Keratinocyte (primary cell): ENCODE results near the gene DDX20. TPM values are rescaled to one million over a fixed set of nuclear protein-coding genes. Genes with fewer than 3 reads are reported as not detected.

Experiments used
- DNase-seq: peaks from one replicate; pipeline ENCODE4 v3.0.0-alpha.2; 2011; ENCODE audit warnings: low read depth, missing footprints, low spot score
- FAIRE-seq: peaks from 2 replicates; lab custom pipeline; 2011; peaks lifted over from hg19 to GRCh38; lab: Jason Lieb, UNC
- H2AFZ ChIP-seq: 2 replicates; pipeline ENCODE4 v1.6.0; 2012; ENCODE audit warnings: low read length, control low read depth, inconsistent platforms; ENCODE audit not compliant: control insufficient read depth
- H3K27ac ChIP-seq: 2 replicates; pipeline ENCODE4 v1.5.1; 2011; ENCODE audit warnings: low read length; ENCODE audit not compliant: control insufficient read depth, insufficient read depth
- H3K27me3 ChIP-seq: 3 replicates; pipeline ENCODE4 v1.6.0; 2011; ENCODE audit warnings: low read length; ENCODE audit not compliant: control insufficient read depth, insufficient read depth; ENCODE audit errors: extremely low read depth
- H3K36me3 ChIP-seq, 2 experiments: 2 replicates in 1 of 2; 3 replicates in 1 of 2; pipeline ENCODE4 v1.5.1; 2011; ENCODE audit warnings: low read length in 2 of 2, mild to moderate bottlenecking in 1 of 2; ENCODE audit not compliant: control insufficient read depth in 2 of 2, insufficient read depth in 2 of 2; ENCODE audit errors: extremely low read depth in 1 of 2
- H3K4me1 ChIP-seq: 3 replicates; pipeline ENCODE4 v1.5.1; 2011; ENCODE audit warnings: low read length; ENCODE audit not compliant: control insufficient read depth, insufficient read depth; ENCODE audit errors: extremely low read depth
- H3K4me2 ChIP-seq: 3 replicates; pipeline ENCODE4 v1.6.0; 2011; ENCODE audit warnings: low read depth, low read length; ENCODE audit not compliant: control insufficient read depth, insufficient read depth; ENCODE audit errors: extremely low read depth
- H3K4me3 ChIP-seq, 3 experiments: fragments of 200-600 bp in 1 of 3; sonication (generic) in 1 of 3; 2 replicates in 2 of 3; 3 replicates in 1 of 3; pipeline ENCODE4 v1.5.1; 2011 to 2016; ENCODE audit warnings: low read length in 3 of 3, mild to moderate bottlenecking in 3 of 3, control low read depth in 2 of 3, inconsistent platforms in 1 of 3, low read depth in 1 of 3, mixed read lengths in 1 of 3, mixed run types in 1 of 3, moderate library complexity in 1 of 3; ENCODE audit not compliant: control insufficient read depth in 2 of 3, insufficient read depth in 2 of 3; ENCODE audit errors: extremely low read depth in 1 of 3
- H3K79me2 ChIP-seq: 2 replicates; pipeline ENCODE4 v1.6.0; 2012; ENCODE audit warnings: low read length; ENCODE audit not compliant: control insufficient read depth, insufficient read depth
- H3K9ac ChIP-seq: 3 replicates; pipeline ENCODE4 v1.6.0; 2011; ENCODE audit warnings: low read length; ENCODE audit not compliant: control insufficient read depth, insufficient read depth; ENCODE audit errors: extremely low read depth
- H3K9me1 ChIP-seq: 3 replicates; pipeline ENCODE4 v1.6.0; 2011; ENCODE audit warnings: low read length; ENCODE audit not compliant: control insufficient read depth, insufficient read depth; ENCODE audit errors: extremely low read depth
- H3K9me3 ChIP-seq: 2 replicates; pipeline ENCODE4 v1.5.1; 2012; ENCODE audit warnings: low read depth, low read length; ENCODE audit not compliant: control insufficient read depth
- H4K20me1 ChIP-seq: 3 replicates; pipeline ENCODE4 v1.6.0; 2011; ENCODE audit warnings: low read length; ENCODE audit not compliant: control insufficient read depth, insufficient read depth; ENCODE audit errors: extremely low read depth
- CTCF ChIP-seq, 3 experiments: IDR thresholded peaks in 1 of 3; conservative IDR thresholded peaks in 1 of 3; optimal IDR thresholded peaks in 1 of 3; 2 replicates in 2 of 3; 3 replicates in 1 of 3; pipeline versions ENCODE3 to v1.5.1; 2011; ENCODE audit warnings: low read length in 3 of 3, mild to moderate bottlenecking in 3 of 3, moderate library complexity in 2 of 3, control low read depth in 1 of 3, inconsistent platforms in 1 of 3; ENCODE audit not compliant: insufficient read depth in 2 of 3; ENCODE audit errors: extremely low read depth in 1 of 3
- EZH2 ChIP-seq: IDR thresholded peaks from one replicate; pipeline ENCODE4 v1.6.1; 2012; ENCODE audit warnings: inconsistent platforms, mild to moderate bottlenecking, low read length, moderate library complexity
- dilution Hi-C: fragments of 300-500 bp; cut with MboI; formaldehyde crosslinking; loops from one replicate; pipeline ENCODE4 v1.7.0; 2020; ENCODE audit warnings: low sequenced_read_pairs; ENCODE audit not compliant: extremely low pct_ligation_motif_present
- polyA plus RNA-seq, 5 experiments: library from polyadenylated mRNA; depleted of rRNA in 3 of 5; stranded (reverse) in 3 of 5; stranded (forward) in 1 of 5; unstranded in 1 of 5; fragments of >200 nt; gene quantifications; 1 replicate in 1 of 5; 2 replicates in 3 of 5; 3 replicates in 1 of 5; pipeline versions ENCODE4 v1.2.1 to v1.2.3, GENCODE V29; 2011 to 2012; ENCODE audit warnings: missing spikeins in 2 of 5, low read depth in 1 of 5, low replicate concordance in 1 of 5

The DDX20 gene
- polyA plus RNA-seq, 1 donor (not counting 4 experiments of a cell fraction or from before 2014, with no cell fraction given) = 14.8 TPM

- H2AFZ ChIP-seq = no peak overlapping the region
- H3K79me2 ChIP-seq = peaks cover 17% of the 10 kb centered on the region
- H3K27ac ChIP-seq = no peak overlapping the region
- H3K4me1 ChIP-seq = peaks cover 8% of the 10 kb centered on the region
- DNase-seq (no peak), FAIRE-seq (no peak)
- H4K20me1 ChIP-seq = no peaks in the 10 kb centered on the region
- H3K9me1 ChIP-seq = no peaks in the 10 kb centered on the region
- H3K9me3 ChIP-seq = no peaks in the 10 kb centered on the region
- no peaks in the 10 kb centered on the region for H3K27me3 ChIP-seq
- TF ChIP-seq EZH2 = no peak
- TF ChIP-seq CTCF (optimal IDR thresholded peaks at IDR 0.05 in 1 of 3, IDR thresholded peaks at IDR 0.05 in 1 of 3, conservative IDR thresholded peaks at IDR 0.05 in 1 of 3; ENCODE audit: extremely low read depth in 1 of 3, insufficient read depth in 2 of 3, low read length in 3 of 3) = no peak
- H3K36me3 ChIP-seq = peaks cover 16 to 18% of the 10 kb centered on the region in 2 experiments
- dilution Hi-C loops = no loop called here
- no peak overlapping the region for H3K4me3 ChIP-seq
- H3K4me2 ChIP-seq = no peak overlapping the region
- no peak overlapping the region for H3K9ac ChIP-seq
Measured at GRCh38 chr1:111761717-111762116, 6.0 kb downstream of the DDX20 start.

GRCh38 chr1:111762332-111762731 lies 6.6 kb downstream of the DDX20 start:
- DNase-seq = no peak
- H3K36me3 ChIP-seq = peaks cover 16 to 22% of the 10 kb centered on the region in 2 experiments
- peaks cover 2% of the 10 kb centered on the region for H3K4me1 ChIP-seq
- no peaks in the 10 kb centered on the region for H3K9me1 ChIP-seq
- no peak overlapping the region for H3K4me3 ChIP-seq
- no peak for FAIRE-seq
- no peaks in the 10 kb centered on the region for H4K20me1 ChIP-seq
- H3K9me3 ChIP-seq = no peaks in the 10 kb centered on the region
- H3K4me2 ChIP-seq = no peak overlapping the region
- dilution Hi-C loops = no loop called here
- no peaks in the 10 kb centered on the region for H3K27me3 ChIP-seq
- H3K27ac ChIP-seq = no peak overlapping the region
- no peak for TF ChIP-seq EZH2
- no peak for TF ChIP-seq CTCF (optimal IDR thresholded peaks at IDR 0.05 in 1 of 3, IDR thresholded peaks at IDR 0.05 in 1 of 3, conservative IDR thresholded peaks at IDR 0.05 in 1 of 3; ENCODE audit: extremely low read depth in 1 of 3, insufficient read depth in 2 of 3, low read length in 3 of 3)
- no peak overlapping the region for H3K9ac ChIP-seq
- H3K79me2 ChIP-seq = peaks cover 11% of the 10 kb centered on the region
- no peak overlapping the region for H2AFZ ChIP-seq
